ENCODE results near the gene PNRC1.
"Not testable (repeated sequence)": the region's sequence is repeated elsewhere in the genome, so short reads cannot be mapped to it uniquely, and the experiment has no call there.

Gene PNRC1

GRCh38 chr6:89037141-89037900 is 43.2 kb upstream of the PNRC1 start:
- TF ChIP-seq, protein P1, sequence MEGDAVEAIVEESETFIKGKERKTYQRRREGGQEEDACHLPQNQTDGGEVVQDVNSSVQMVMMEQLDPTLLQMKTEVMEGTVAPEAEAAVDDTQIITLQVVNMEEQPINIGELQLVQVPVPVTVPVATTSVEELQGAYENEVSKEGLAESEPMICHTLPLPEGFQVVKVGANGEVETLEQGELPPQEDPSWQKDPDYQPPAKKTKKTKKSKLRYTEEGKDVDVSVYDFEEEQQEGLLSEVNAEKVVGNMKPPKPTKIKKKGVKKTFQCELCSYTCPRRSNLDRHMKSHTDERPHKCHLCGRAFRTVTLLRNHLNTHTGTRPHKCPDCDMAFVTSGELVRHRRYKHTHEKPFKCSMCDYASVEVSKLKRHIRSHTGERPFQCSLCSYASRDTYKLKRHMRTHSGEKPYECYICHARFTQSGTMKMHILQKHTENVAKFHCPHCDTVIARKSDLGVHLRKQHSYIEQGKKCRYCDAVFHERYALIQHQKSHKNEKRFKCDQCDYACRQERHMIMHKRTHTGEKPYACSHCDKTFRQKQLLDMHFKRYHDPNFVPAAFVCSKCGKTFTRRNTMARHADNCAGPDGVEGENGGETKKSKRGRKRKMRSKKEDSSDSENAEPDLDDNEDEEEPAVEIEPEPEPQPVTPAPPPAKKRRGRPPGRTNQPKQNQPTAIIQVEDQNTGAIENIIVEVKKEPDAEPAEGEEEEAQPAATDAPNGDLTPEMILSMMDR (conservative IDR thresholded peaks at IDR 0.05; ENCODE audit: low read depth, low read length), result no peak
- no peak overlapping the region for H3K4me3 ChIP-seq (ENCODE audit: low read depth, low read length)
- no peak for DNase-seq (ENCODE audit: low read depth)

DNA sequence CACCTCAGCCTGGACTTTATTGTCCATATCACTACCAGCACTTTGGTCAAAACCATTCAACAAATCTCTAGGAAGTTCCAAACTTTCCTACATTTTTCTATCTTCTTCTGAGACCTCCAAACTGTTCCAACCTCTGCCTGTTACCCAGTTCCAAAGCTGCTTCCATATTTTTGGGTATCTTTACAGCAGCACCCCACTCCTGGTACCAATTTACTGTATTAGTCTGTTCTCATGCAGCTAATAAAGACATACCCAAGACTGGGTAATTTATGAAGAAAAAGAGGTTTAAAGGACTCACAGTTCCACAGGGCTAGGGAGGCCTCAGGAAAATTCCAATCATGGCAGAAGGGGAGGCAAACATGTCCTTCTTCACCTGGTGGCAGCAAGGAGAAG is 42.7 kb upstream of the PNRC1 start:
- H3K4me3 ChIP-seq (ENCODE audit: low read depth, low read length); DNase-seq (ENCODE audit: low read depth): not testable (repeated sequence)

- DNase-seq (ENCODE audit: low read depth), result no peak
- no peak overlapping the region for H3K4me3 ChIP-seq (ENCODE audit: low read depth, low read length)
- TF ChIP-seq, protein P1 (conservative IDR thresholded peaks at IDR 0.05; ENCODE audit: low read depth, low read length), result no peak
Observed at GRCh38 chr6:89042664-89043063, 37.9 kb upstream of the PNRC1 start.

- TF ChIP-seq, protein P1 (conservative IDR thresholded peaks at IDR 0.05; ENCODE audit: low read depth, low read length), result no peak
- DNase-seq (ENCODE audit: low read depth), result no peak
- no peak overlapping the region for H3K4me3 ChIP-seq (ENCODE audit: low read depth, low read length)
Observed at GRCh38 chr6:89044328-89045010, 36.1 kb upstream of the PNRC1 start.

GRCh38 chr6:89045011-89045387 is 35.6 kb upstream of the PNRC1 start:
- H3K4me3 ChIP-seq (ENCODE audit: low read depth, low read length), result no peak overlapping the region
- TF ChIP-seq, protein P1 (conservative IDR thresholded peaks at IDR 0.05; ENCODE audit: low read depth, low read length), result no peak
- no peak for DNase-seq (ENCODE audit: low read depth)

- TF ChIP-seq, protein P1 (conservative IDR thresholded peaks at IDR 0.05; ENCODE audit: low read depth, low read length), result no peak
- H3K4me3 ChIP-seq (ENCODE audit: low read depth, low read length), result no peak overlapping the region
- no peak for DNase-seq (ENCODE audit: low read depth)
Observed at GRCh38 chr6:89045576-89045975, 35.0 kb upstream of the PNRC1 start.

GRCh38 chr6:89047473-89047872 is 33.1 kb upstream of the PNRC1 start:
- DNase-seq (ENCODE audit: low read depth), result no peak
- TF ChIP-seq, protein P1 (conservative IDR thresholded peaks at IDR 0.05; ENCODE audit: low read depth, low read length), result no peak
- no peak overlapping the region for H3K4me3 ChIP-seq (ENCODE audit: low read depth, low read length)
